Mucosa of descending colon (tissue), 3 donors: Measurements from ENCODE around the gene KCTD8. TPM values are rescaled to one million over a fixed set of nuclear protein-coding genes. Genes with fewer than 3 reads are reported as not detected.

Experiments used
- ATAC-seq: fragments of 200-7000 bp; cut with Tn5 transposase; one replicate; pipeline ENCODE4 v1.9.1; 2020; ENCODE audit warnings: mild to moderate bottlenecking, moderate library complexity
- DNase-seq, 3 donors: peaks; one replicate each; pipeline ENCODE4 v3.0.0-alpha.2; 2020
- H3K36me3 ChIP-seq: fragments of 200-600 bp; one replicate; pipeline ENCODE4 v1.8.0; 2021; ENCODE audit warnings: low read depth, mild to moderate bottlenecking
- H3K4me1 ChIP-seq: fragments of 200-600 bp; one replicate; pipeline ENCODE4 v1.8.0; 2021; ENCODE audit warnings: low read depth, mild to moderate bottlenecking
- H3K4me3 ChIP-seq: fragments of 200-600 bp; one replicate; pipeline ENCODE4 v1.8.0; 2021; ENCODE audit warnings: mild to moderate bottlenecking
- H3K9me3 ChIP-seq: fragments of 200-600 bp; one replicate; pipeline ENCODE4 v1.8.0; 2021; ENCODE audit warnings: mild to moderate bottlenecking
- CTCF ChIP-seq: fragments of 200-600 bp; IDR thresholded peaks from one replicate; pipeline ENCODE4 v1.8.0; 2022; ENCODE audit warnings: antibody characterized with exemption, mild to moderate bottlenecking
- intact Hi-C, 2 donors: fragments of 100-400 bp; cut with DNase I in 1 of 2; cut with micrococcal nuclease in 1 of 2; formaldehyde crosslinking; loops; one replicate each; pipeline versions ENCODE4 v1.11.0 to v1.11.1; 2022; cut with DNase I, micrococcal nuclease
- total RNA-seq, 3 donors: library from RNA; stranded (reverse); fragmentation: NEBNext Ultra II Directional in 2 of 3; extraction: Animal tissue kit (Norgen Biotek cat#: 25700) in 2 of 3; gene quantifications; one replicate each; pipeline versions ENCODE4 v1.2.1 to v1.2.4, GENCODE V29; 2021 to 2023
- donor health status: DM: no; HTN: no; CAD: no; lungs with moderate emphysema.
- donor health status: DM: no; HTN: no; CAD: no.
- donor health status: DM: no; HTN: yes; CAD: no.

KCTD8 gene
- total RNA-seq, 3 donors from 2014 or later, result 0.12 to 0.54 TPM; not detected in 1

- TF ChIP-seq CTCF, result no peak
- ATAC-seq (no peak), DNase-seq (no peak)
- intact Hi-C loops, result no loop called here
- Histone ChIP-seq H3K4me3 (no peak overlapping the region), H3K9me3 (peaks cover 14% of the 10 kb centered on the region), H3K36me3 (no peaks in the 10 kb centered on the region), H3K4me1 (no peaks in the 10 kb centered on the region)
Measured at GRCh38 chr4:44160776-44161367, 287.7 kb downstream of the KCTD8 start.

- intact Hi-C loops, result no loop called here
- ATAC-seq, result no peak
Measured at GRCh38 chr4:44159991-44160390, 288.6 kb downstream of the KCTD8 start.

GRCh38 chr4:44157611-44158277 is 290.9 kb downstream of the KCTD8 start:
- Histone ChIP-seq H3K4me1 (no peaks in the 10 kb centered on the region), H3K4me3 (no peak overlapping the region), H3K36me3 (no peaks in the 10 kb centered on the region), H3K9me3 (peaks cover 7% of the 10 kb centered on the region)
- no peak for ATAC-seq
- no peak for DNase-seq
- intact Hi-C loops, result no loop called here
- TF ChIP-seq CTCF, result no peak

More at GRCh38 chr4:44159991-44160390, 288.6 kb downstream of the KCTD8 start:
- TF ChIP-seq CTCF, result no peak
- Histone ChIP-seq H3K36me3 (no peaks in the 10 kb centered on the region), H3K4me3 (no peak overlapping the region), H3K9me3 (peaks cover 15% of the 10 kb centered on the region), H3K4me1 (no peaks in the 10 kb centered on the region)
- no peak for DNase-seq

GRCh38 chr4:44150091-44150576 is 298.5 kb downstream of the KCTD8 start:
- intact Hi-C loops, result no loop called here

GRCh38 chr4:44149282-44149681 is 299.3 kb downstream of the KCTD8 start:
- no peak overlapping the region for H3K4me3 ChIP-seq
- DNase-seq, result no peak
- no peak for TF ChIP-seq CTCF
- H3K9me3 ChIP-seq, result peaks cover 16% of the 10 kb centered on the region
- no peak for ATAC-seq
- no peaks in the 10 kb centered on the region for H3K4me1 ChIP-seq
- H3K36me3 ChIP-seq, result no peaks in the 10 kb centered on the region
- intact Hi-C loops, result no loop called here

More at GRCh38 chr4:44150091-44150576, 298.5 kb downstream of the KCTD8 start:
- Histone ChIP-seq H3K9me3 (peaks cover 16% of the 10 kb centered on the region), H3K4me3 (no peak overlapping the region), H3K4me1 (no peaks in the 10 kb centered on the region), H3K36me3 (no peaks in the 10 kb centered on the region)
- TF ChIP-seq CTCF, result no peak
- ATAC-seq, result no peak
- DNase-seq, result no peak
